ENCODE measurements around the gene CDX1. TPM values are rescaled to one million over a fixed set of nuclear protein-coding genes. Genes with fewer than 3 reads are reported as not detected.

Gene CDX1
- total RNA-seq, 1 experiment from 2014 or later, result 0.22 TPM

GRCh38 chr5:150174285-150174684, 7.7 kb downstream of the CDX1 start:
- Histone ChIP-seq H3K27me3 (ENCODE audit: insufficient read depth, low read length) (peaks cover 18% of the 10 kb centered on the region), H3T11ph (ENCODE audit: low read length) (no peak overlapping the region), H3K4ac (ENCODE audit: low read depth, low read length) (no peak overlapping the region), H4K91ac (ENCODE audit: insufficient read length, low read depth, low read length) (no peak overlapping the region), H3K56ac (ENCODE audit: insufficient read length, low read depth, low read length) (no peak overlapping the region), H3K4me2 (ENCODE audit: insufficient read depth, insufficient read length, low read length) (no peak overlapping the region), H4K5ac (ENCODE audit: insufficient read length, low read depth, low read length) (no peak overlapping the region), H2AK5ac (ENCODE audit: insufficient read length, low read length) (no peak overlapping the region), H3K4me1 (ENCODE audit: insufficient read depth, low read length) (no peaks in the 10 kb centered on the region), H2BK12ac (ENCODE audit: insufficient read length, low read depth, low read length) (no peak overlapping the region), H2BK120ac (ENCODE audit: low read depth, low read length, poor library complexity, severe bottlenecking) (no peak overlapping the region), H3K79me2 (ENCODE audit: insufficient read depth, low read length) (no peaks in the 10 kb centered on the region), H2BK5ac (ENCODE audit: insufficient read length, low read length) (no peak overlapping the region), H3K14ac (ENCODE audit: insufficient read depth, low read length) (no peak overlapping the region), H3K18ac (ENCODE audit: insufficient read length, low read depth, low read length) (no peak overlapping the region), H3K79me1 (ENCODE audit: insufficient read depth, low read depth, low read length, poor library complexity, severe bottlenecking) (no peaks in the 10 kb centered on the region), H4K20me1 (ENCODE audit: control insufficient read depth, insufficient read depth, insufficient read length) (no peaks in the 10 kb centered on the region), H2AFZ (ENCODE audit: low read length) (no peak overlapping the region), H3K23ac (ENCODE audit: insufficient read length, low read depth, low read length) (no peak overlapping the region), H3K27ac (ENCODE audit: insufficient read length, low read depth, low read length) (no peak overlapping the region), H2BK15ac (ENCODE audit: low read depth, low read length) (no peak overlapping the region), H2BK20ac (ENCODE audit: low read depth, low read length, poor library complexity, severe bottlenecking) (no peak overlapping the region), H3K9me3 (ENCODE audit: control insufficient read depth, low read depth, low read length) (no peaks in the 10 kb centered on the region), H3K9ac (ENCODE audit: extremely low read depth, insufficient read length, low read length) (no peak overlapping the region), H3K23me2 (ENCODE audit: insufficient read length, low read depth, low read length, poor library complexity, severe bottlenecking) (no peaks in the 10 kb centered on the region), H4K8ac (replicated peaks; ENCODE audit: insufficient read length, low read depth, low read length) (no peak overlapping the region)
- no peaks in the 10 kb centered on the region for H3K36me3 Mint-ChIP-seq (ENCODE audit: insufficient read depth in 1 of 3, low read depth in 3 of 3)
- H3K27ac Mint-ChIP-seq, result no peak overlapping the region
- no peaks in the 10 kb centered on the region for H3K9me3 Mint-ChIP-seq
- H3K4me1 Mint-ChIP-seq, result peaks cover 7 to 13% of the 10 kb centered on the region in 2 experiments; a peak in 3 of 4 replicates
- TF ChIP-seq, protein P1, sequence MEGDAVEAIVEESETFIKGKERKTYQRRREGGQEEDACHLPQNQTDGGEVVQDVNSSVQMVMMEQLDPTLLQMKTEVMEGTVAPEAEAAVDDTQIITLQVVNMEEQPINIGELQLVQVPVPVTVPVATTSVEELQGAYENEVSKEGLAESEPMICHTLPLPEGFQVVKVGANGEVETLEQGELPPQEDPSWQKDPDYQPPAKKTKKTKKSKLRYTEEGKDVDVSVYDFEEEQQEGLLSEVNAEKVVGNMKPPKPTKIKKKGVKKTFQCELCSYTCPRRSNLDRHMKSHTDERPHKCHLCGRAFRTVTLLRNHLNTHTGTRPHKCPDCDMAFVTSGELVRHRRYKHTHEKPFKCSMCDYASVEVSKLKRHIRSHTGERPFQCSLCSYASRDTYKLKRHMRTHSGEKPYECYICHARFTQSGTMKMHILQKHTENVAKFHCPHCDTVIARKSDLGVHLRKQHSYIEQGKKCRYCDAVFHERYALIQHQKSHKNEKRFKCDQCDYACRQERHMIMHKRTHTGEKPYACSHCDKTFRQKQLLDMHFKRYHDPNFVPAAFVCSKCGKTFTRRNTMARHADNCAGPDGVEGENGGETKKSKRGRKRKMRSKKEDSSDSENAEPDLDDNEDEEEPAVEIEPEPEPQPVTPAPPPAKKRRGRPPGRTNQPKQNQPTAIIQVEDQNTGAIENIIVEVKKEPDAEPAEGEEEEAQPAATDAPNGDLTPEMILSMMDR (conservative IDR thresholded peaks at IDR 0.05), result no peak
- DNase-seq, result no peak
- no CpG with 5 or more reads among the region's 6 CpGs for whole genome bisulfite sequencing (ENCODE audit: extremely low coverage, insufficient read length, low lambda C conversion rate)
- no peak overlapping the region for H3K4me3 Mint-ChIP-seq
- H3K27me3 Mint-ChIP-seq (ENCODE audit: low read depth), result peaks cover 75% of the 10 kb centered on the region

All from H9 (cell line).